OCI-LY1 (cell line): Measurements from ENCODE around the gene AMIGO2.
A peak's percentile ranks its signal among the peaks of the same experiment; 100 is the strongest.

ENCODE experiments used
- H2AFZ ChIP-seq: fragments of 200-600 bp; sonication (generic), shearing (Covaris generic); 2 replicates; pipeline ENCODE4 v1.6.0; 2014; ENCODE audit warnings: antibody characterized with exemption, mild to moderate bottlenecking, low read length
- H3F3A ChIP-seq: fragments of 200-600 bp; sonication (generic), shearing (Covaris generic); 2 replicates; pipeline ENCODE4 v1.6.0; 2014; ENCODE audit warnings: mild to moderate bottlenecking, antibody characterized with exemption, low read length, moderate library complexity; ENCODE audit not compliant: insufficient read depth
- H3K27ac ChIP-seq: fragments of 200-600 bp; sonication (generic); 2 replicates; pipeline ENCODE4 v1.5.1; 2014; ENCODE audit warnings: low read length, mixed run types, mild to moderate bottlenecking, low read depth; ENCODE audit not compliant: poor library complexity, severe bottlenecking
- H3K27me3 ChIP-seq: fragments of 200-600 bp; sonication (generic); 2 replicates; pipeline ENCODE4 v1.6.0; 2014; ENCODE audit warnings: antibody characterized with exemption, mild to moderate bottlenecking, low read length, moderate library complexity; ENCODE audit not compliant: insufficient read depth
- H3K36me3 ChIP-seq: fragments of 200-600 bp; sonication (generic); 2 replicates; pipeline ENCODE4 v1.6.1; 2014; ENCODE audit warnings: mild to moderate bottlenecking, antibody characterized with exemption, low read length, moderate library complexity, mixed read lengths; ENCODE audit not compliant: insufficient read depth
- H3K4me1 ChIP-seq: fragments of 200-600 bp; sonication (generic); 2 replicates; pipeline ENCODE4 v1.5.1; 2014; ENCODE audit warnings: mild to moderate bottlenecking, low read length, moderate library complexity; ENCODE audit not compliant: insufficient read depth, severe bottlenecking
- H3K4me2 ChIP-seq: fragments of 200-600 bp; sonication (generic), shearing (Covaris generic); 2 replicates; pipeline ENCODE4 v1.6.1; 2014; ENCODE audit warnings: low read length
- H3K4me3 ChIP-seq: fragments of 200-600 bp; sonication (generic); 2 replicates; pipeline ENCODE4 v1.5.1; 2014; ENCODE audit warnings: low read length, low read depth, mild to moderate bottlenecking, mixed read lengths; ENCODE audit not compliant: poor library complexity, severe bottlenecking
- H3K79me2 ChIP-seq: fragments of 200-600 bp; shearing (Covaris generic); 2 replicates; pipeline ENCODE4 v1.6.1; 2016; ENCODE audit warnings: mixed run types, low read length, mixed read lengths; ENCODE audit not compliant: insufficient read depth
- H3K9ac ChIP-seq: fragments of 200-600 bp; sonication (generic), shearing (Covaris generic); 2 replicates; pipeline ENCODE4 v1.6.1; 2014; ENCODE audit warnings: mild to moderate bottlenecking, low read length, mixed read lengths
- H3K9me2 ChIP-seq: fragments of 200-600 bp; sonication (generic), shearing (Covaris generic); 2 replicates; pipeline ENCODE4 v1.6.1; 2014; ENCODE audit warnings: low read depth, mild to moderate bottlenecking, low read length, mixed read lengths
- H3K9me3 ChIP-seq: fragments of 200-600 bp; shearing (Covaris generic); 2 replicates; pipeline ENCODE4 v1.6.1; 2014; ENCODE audit warnings: low read length, mixed read lengths
- H4K20me1 ChIP-seq: fragments of 200-600 bp; sonication (generic), shearing (Covaris generic); 2 replicates; pipeline ENCODE4 v1.6.0; 2016; ENCODE audit warnings: mild to moderate bottlenecking, low read length; ENCODE audit not compliant: insufficient read depth
- EZH2 ChIP-seq: fragments of 200-600 bp; sonication (generic), shearing (Covaris generic); IDR thresholded peaks from 2 replicates; pipeline ENCODE4 v1.8.0; 2017; ENCODE audit warnings: borderline replicate concordance, mixed run types, mild to moderate bottlenecking, antibody characterized with exemption, low read length, moderate library complexity, mixed read lengths
- TF ChIP-seq, protein P1 (sequence below): fragments of 200-600 bp; sonication (generic), shearing (Covaris generic); IDR thresholded peaks from 2 replicates; pipeline ENCODE4 v1.5.1; 2017; ENCODE audit warnings: mild to moderate bottlenecking, antibody characterized with exemption, low read length, moderate library complexity, mixed read lengths

The AMIGO2 gene

DNA sequence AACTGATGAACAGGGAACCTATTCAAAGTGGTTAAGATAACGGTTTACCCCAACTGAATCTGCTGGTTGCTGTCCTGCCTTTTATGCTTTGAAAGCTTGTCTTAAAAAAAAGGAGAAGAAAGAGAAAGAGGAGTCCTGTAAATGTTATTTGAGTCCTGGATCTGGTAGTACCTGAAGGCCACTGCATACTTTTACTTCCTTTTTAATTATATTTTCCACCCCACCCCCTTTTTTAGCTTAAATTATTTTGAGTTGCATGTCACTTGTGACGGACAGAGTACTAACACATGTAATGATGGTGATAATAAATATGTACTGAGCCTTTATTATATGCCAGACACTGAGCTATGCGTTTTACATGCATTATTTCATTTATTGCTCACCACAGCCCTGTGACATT lies 2.5 kb upstream of the AMIGO2 start:
- no peak overlapping the region for H3K4me2 ChIP-seq

DNA sequence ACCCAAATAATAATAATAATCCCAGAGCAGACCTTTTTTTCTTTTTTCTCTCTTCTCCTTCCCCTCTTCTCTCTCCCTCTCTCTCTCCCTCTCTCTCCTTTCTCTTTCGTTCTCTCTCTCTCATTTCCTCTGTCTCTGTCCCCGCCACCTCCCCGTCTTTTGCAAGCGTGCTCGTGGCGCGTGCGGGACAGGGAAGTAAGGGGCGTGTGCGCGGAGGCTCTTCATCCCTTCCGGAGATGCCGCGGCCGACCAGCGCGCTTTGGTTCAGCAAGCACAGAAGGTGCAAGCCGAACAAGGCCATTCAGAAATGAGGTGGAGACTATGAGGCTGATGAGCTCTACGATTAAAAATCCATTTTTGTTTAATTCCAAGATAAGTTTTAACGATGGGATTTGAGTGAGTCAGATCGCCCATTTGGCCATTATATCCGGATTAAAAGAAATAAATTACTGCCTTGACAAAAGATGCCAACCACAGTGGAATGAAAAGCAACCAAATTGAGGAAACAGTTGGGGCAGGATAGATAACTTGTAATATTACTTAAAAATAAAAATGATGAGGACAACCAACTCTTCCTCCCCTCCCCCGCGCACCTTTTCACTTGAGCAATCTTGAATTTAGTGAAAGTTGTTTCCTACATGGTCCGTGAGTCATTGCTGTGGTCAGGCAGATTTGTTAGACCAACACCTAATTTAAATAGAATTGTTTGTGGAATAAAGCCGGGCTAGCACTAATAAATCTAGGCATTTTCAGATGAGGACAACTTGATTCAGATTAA lies 1.2 kb upstream of the AMIGO2 start:
- Histone ChIP-seq H3K36me3 (0 out of 2 replicates have a peak, but pooled peaks cover 6% of the 10 kb centered on the region), H3K9me2 (no peaks in the 10 kb centered on the region), H3K4me3 (peak overlapping the region; percentile 82), H3K9me3 (no peaks in the 10 kb centered on the region), H3K27me3 (no peaks in the 10 kb centered on the region), H3K4me2 (peak overlapping the region; percentile 95), H3K79me2 (no peaks in the 10 kb centered on the region), H3K4me1 (peaks cover 87% of the 10 kb centered on the region), H3K27ac (peak overlapping the region; percentile 78), H2AFZ (no peak overlapping the region), H4K20me1 (no peaks in the 10 kb centered on the region), H3K9ac (peak overlapping the region; percentile 75), H3F3A (peaks cover 9% of the 10 kb centered on the region)
- TF ChIP-seq, protein P1, sequence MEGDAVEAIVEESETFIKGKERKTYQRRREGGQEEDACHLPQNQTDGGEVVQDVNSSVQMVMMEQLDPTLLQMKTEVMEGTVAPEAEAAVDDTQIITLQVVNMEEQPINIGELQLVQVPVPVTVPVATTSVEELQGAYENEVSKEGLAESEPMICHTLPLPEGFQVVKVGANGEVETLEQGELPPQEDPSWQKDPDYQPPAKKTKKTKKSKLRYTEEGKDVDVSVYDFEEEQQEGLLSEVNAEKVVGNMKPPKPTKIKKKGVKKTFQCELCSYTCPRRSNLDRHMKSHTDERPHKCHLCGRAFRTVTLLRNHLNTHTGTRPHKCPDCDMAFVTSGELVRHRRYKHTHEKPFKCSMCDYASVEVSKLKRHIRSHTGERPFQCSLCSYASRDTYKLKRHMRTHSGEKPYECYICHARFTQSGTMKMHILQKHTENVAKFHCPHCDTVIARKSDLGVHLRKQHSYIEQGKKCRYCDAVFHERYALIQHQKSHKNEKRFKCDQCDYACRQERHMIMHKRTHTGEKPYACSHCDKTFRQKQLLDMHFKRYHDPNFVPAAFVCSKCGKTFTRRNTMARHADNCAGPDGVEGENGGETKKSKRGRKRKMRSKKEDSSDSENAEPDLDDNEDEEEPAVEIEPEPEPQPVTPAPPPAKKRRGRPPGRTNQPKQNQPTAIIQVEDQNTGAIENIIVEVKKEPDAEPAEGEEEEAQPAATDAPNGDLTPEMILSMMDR = no peak
- no peak for TF ChIP-seq EZH2

More for the DNA sequence above, 2.5 kb upstream of the AMIGO2 start:
- H3K9me3 ChIP-seq = no peaks in the 10 kb centered on the region
- H4K20me1 ChIP-seq = no peaks in the 10 kb centered on the region
- no peak overlapping the region for H2AFZ ChIP-seq
- H3K4me3 ChIP-seq = no peak overlapping the region
- H3F3A ChIP-seq = peaks cover 9% of the 10 kb centered on the region
- H3K79me2 ChIP-seq = no peaks in the 10 kb centered on the region
- no peak overlapping the region for H3K9ac ChIP-seq
- no peaks in the 10 kb centered on the region for H3K9me2 ChIP-seq
- peaks cover 87% of the 10 kb centered on the region for H3K4me1 ChIP-seq
- H3K27me3 ChIP-seq = no peaks in the 10 kb centered on the region
- TF ChIP-seq, protein P1 = no peak
- TF ChIP-seq EZH2 = no peak
- H3K27ac ChIP-seq = peak overlapping the region; percentile 78
- H3K36me3 ChIP-seq = 0 out of 2 replicates have a peak, but pooled peaks cover 6% of the 10 kb centered on the region

DNA sequence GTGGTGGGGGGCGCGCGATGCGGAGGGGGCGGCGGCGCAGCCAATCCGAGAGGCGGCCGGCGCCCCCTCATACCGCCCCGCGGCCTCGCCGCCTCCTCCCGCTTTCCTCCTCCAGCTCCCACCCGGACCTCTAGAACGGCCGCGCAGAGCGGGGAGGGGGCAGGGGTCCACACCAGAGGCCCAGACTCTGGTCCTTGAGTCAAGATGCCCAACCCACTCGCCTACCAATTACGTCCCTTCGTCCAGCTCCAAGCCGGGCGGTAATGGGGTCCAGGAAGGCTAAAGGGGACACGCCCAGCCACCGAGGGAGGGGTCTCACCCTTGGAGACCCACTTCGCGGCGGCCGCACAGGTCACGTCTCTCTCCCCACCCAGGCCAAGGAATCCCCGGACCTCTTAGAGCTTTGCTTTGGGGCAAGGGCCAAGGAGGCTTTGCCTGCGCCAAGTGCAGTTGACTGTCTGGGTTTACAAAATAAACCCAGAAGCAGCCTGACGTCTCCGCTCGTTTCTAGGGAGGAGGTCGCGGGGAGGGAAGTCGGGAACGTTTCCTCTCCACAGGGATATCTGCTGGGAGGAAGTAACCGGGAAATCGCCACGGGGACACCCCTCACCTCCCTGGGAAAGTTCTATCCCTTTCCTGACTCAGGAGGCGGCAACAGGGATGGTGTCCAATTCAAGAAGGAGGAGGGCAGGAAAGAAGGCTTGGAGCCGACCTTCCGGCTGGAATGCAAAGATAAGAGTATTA lies 394 bp upstream of the AMIGO2 start:
- Histone ChIP-seq H3K79me2 (no peaks in the 10 kb centered on the region), H4K20me1 (no peaks in the 10 kb centered on the region), H3K36me3 (0 out of 2 replicates have a peak, but pooled peaks cover 6% of the 10 kb centered on the region), H3K27ac (peak overlapping the region; percentile 78), H3K27me3 (no peaks in the 10 kb centered on the region), H3K4me3 (peak overlapping the region; percentile 82), H3K4me1 (peaks cover 79% of the 10 kb centered on the region), H3F3A (peaks cover 9% of the 10 kb centered on the region), H2AFZ (no peak overlapping the region), H3K9ac (peak overlapping the region; percentile 75), H3K9me2 (no peaks in the 10 kb centered on the region), H3K4me2 (peak overlapping the region; percentile 95), H3K9me3 (no peaks in the 10 kb centered on the region)
- TF ChIP-seq EZH2 = no peak
- TF ChIP-seq, protein P1 = no peak
